GM23338 (cell line): ENCODE measurements around the gene MLC1.

Experiments used
- CREB1 ChIP-seq: fragments of 250-450 bp; sonication (Bioruptor Pico); IDR thresholded peaks from 2 replicates; pipeline ENCODE4 v1.5.0; 2020; ENCODE audit warnings: low read depth, mild to moderate bottlenecking, moderate library complexity
- EZH2 ChIP-seq: fragments of 200-600 bp; sonication (generic); IDR thresholded peaks from one replicate; pipeline ENCODE4 v1.8.0; 2017; ENCODE audit warnings: antibody characterized with exemption, mild to moderate bottlenecking, low read depth; ENCODE audit not compliant: unreplicated experiment
- JUNB ChIP-seq: IDR thresholded peaks from one replicate; pipeline ENCODE4 v1.6.1; 2016; ENCODE audit warnings: antibody characterized with exemption; ENCODE audit not compliant: unreplicated experiment
- POLR2AphosphoS5 ChIP-seq: IDR thresholded peaks from 2 replicates; pipeline ENCODE4 v1.6.1; 2016; ENCODE audit warnings: antibody characterized with exemption, low read depth
- ZNF331 ChIP-seq: fragments of 250-450 bp; sonication (Bioruptor Pico); IDR thresholded peaks from 2 replicates; pipeline ENCODE4 v1.5.0; 2020; ENCODE audit warnings: low read depth, mild to moderate bottlenecking, moderate library complexity
- TF ChIP-seq, protein P1 (sequence below), 2 experiments: fragments of 200-600 bp in 1 of 2; sonication (generic) in 1 of 2; conservative IDR thresholded peaks; 2 replicates each; pipeline versions ENCODE4 v1.5.1 to v1.6.1; 2016 to 2017; ENCODE audit warnings: antibody characterized with exemption in 2 of 2, low read depth in 2 of 2, mild to moderate bottlenecking in 2 of 2, moderate library complexity in 1 of 2
- TF ChIP-seq, protein P2 (sequence below): IDR thresholded peaks from one replicate; pipeline ENCODE4 v1.6.1; 2018; ENCODE audit warnings: antibody characterized with exemption; ENCODE audit not compliant: unreplicated experiment

DNA sequence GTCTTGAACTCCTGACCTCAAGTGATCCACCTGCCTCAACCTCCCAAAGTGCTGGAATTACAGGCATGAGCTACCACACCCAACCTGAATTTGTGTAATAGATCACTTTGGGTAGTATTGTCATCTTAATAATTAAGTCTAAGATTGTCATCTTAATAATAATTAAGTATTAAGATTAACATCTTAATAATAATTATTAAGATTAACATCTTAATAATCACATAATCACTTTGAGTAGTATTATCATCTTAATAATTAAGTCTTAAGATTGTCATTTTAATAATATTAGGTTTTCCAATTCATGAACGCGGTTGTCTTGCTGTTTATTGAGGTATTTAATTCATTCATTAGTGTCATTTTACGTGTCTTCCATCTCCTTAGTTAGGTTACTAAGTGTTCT lies 12.8 kb upstream of the MLC1 start:
- TF ChIP-seq POLR2AphosphoS5 (no peak), EZH2 (no peak), CREB1 (CRISPR knock-in tag) (no peak), JUNB (no peak), ZNF331 (no peak)
- TF ChIP-seq, protein P1, sequence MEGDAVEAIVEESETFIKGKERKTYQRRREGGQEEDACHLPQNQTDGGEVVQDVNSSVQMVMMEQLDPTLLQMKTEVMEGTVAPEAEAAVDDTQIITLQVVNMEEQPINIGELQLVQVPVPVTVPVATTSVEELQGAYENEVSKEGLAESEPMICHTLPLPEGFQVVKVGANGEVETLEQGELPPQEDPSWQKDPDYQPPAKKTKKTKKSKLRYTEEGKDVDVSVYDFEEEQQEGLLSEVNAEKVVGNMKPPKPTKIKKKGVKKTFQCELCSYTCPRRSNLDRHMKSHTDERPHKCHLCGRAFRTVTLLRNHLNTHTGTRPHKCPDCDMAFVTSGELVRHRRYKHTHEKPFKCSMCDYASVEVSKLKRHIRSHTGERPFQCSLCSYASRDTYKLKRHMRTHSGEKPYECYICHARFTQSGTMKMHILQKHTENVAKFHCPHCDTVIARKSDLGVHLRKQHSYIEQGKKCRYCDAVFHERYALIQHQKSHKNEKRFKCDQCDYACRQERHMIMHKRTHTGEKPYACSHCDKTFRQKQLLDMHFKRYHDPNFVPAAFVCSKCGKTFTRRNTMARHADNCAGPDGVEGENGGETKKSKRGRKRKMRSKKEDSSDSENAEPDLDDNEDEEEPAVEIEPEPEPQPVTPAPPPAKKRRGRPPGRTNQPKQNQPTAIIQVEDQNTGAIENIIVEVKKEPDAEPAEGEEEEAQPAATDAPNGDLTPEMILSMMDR (conservative IDR thresholded peaks at IDR 0.05; ENCODE audit: low read depth in 2 of 2) = no peak
- TF ChIP-seq, protein P2, sequence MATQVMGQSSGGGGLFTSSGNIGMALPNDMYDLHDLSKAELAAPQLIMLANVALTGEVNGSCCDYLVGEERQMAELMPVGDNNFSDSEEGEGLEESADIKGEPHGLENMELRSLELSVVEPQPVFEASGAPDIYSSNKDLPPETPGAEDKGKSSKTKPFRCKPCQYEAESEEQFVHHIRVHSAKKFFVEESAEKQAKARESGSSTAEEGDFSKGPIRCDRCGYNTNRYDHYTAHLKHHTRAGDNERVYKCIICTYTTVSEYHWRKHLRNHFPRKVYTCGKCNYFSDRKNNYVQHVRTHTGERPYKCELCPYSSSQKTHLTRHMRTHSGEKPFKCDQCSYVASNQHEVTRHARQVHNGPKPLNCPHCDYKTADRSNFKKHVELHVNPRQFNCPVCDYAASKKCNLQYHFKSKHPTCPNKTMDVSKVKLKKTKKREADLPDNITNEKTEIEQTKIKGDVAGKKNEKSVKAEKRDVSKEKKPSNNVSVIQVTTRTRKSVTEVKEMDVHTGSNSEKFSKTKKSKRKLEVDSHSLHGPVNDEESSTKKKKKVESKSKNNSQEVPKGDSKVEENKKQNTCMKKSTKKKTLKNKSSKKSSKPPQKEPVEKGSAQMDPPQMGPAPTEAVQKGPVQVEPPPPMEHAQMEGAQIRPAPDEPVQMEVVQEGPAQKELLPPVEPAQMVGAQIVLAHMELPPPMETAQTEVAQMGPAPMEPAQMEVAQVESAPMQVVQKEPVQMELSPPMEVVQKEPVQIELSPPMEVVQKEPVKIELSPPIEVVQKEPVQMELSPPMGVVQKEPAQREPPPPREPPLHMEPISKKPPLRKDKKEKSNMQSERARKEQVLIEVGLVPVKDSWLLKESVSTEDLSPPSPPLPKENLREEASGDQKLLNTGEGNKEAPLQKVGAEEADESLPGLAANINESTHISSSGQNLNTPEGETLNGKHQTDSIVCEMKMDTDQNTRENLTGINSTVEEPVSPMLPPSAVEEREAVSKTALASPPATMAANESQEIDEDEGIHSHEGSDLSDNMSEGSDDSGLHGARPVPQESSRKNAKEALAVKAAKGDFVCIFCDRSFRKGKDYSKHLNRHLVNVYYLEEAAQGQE = no peak
